ENCODE data around the gene SLC4A4. TPM values are rescaled to one million over a fixed set of nuclear protein-coding genes. Genes with fewer than 3 reads are reported as not detected.

SLC4A4 gene
- total RNA-seq, 2 donors from 2014 or later = 1.8 TPM

GRCh38 chr4:71383984-71384383, 45.2 kb downstream of the SLC4A4 start:
- DNase-seq (ENCODE audit: low spot score) = no peak
- Histone ChIP-seq H3K27ac (no peak overlapping the region), H3K27me3 (replicated peaks; ENCODE audit: insufficient read depth) (no peaks in the 10 kb centered on the region), H3K9me3 (no peaks in the 10 kb centered on the region), H3K36me3 (no peaks in the 10 kb centered on the region), H3K4me1 (ENCODE audit: control insufficient read depth in 1 of 2, low read depth in 2 of 2) (peaks cover 0 to under 1% of the 10 kb centered on the region in 2 donors), H3K4me3 (no peak overlapping the region)
- ATAC-seq (ENCODE audit: insufficient number of reproducible peaks, low FRiP score, low read depth) = no peak
- TF ChIP-seq, protein P1, sequence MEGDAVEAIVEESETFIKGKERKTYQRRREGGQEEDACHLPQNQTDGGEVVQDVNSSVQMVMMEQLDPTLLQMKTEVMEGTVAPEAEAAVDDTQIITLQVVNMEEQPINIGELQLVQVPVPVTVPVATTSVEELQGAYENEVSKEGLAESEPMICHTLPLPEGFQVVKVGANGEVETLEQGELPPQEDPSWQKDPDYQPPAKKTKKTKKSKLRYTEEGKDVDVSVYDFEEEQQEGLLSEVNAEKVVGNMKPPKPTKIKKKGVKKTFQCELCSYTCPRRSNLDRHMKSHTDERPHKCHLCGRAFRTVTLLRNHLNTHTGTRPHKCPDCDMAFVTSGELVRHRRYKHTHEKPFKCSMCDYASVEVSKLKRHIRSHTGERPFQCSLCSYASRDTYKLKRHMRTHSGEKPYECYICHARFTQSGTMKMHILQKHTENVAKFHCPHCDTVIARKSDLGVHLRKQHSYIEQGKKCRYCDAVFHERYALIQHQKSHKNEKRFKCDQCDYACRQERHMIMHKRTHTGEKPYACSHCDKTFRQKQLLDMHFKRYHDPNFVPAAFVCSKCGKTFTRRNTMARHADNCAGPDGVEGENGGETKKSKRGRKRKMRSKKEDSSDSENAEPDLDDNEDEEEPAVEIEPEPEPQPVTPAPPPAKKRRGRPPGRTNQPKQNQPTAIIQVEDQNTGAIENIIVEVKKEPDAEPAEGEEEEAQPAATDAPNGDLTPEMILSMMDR (IDR thresholded peaks at IDR 0.05) = no peak

- no peak for DNase-seq (ENCODE audit: low spot score)
- Histone ChIP-seq H3K27me3 (replicated peaks; ENCODE audit: insufficient read depth) (no peaks in the 10 kb centered on the region), H3K36me3 (no peaks in the 10 kb centered on the region), H3K27ac (no peak overlapping the region), H3K4me3 (no peak overlapping the region), H3K9me3 (no peaks in the 10 kb centered on the region), H3K4me1 (ENCODE audit: control insufficient read depth in 1 of 2, low read depth in 2 of 2) (peaks cover 8 to 16% of the 10 kb centered on the region in 2 donors)
- peak; percentile 43 for ATAC-seq (ENCODE audit: insufficient number of reproducible peaks, low FRiP score, low read depth)
- TF ChIP-seq, protein P1 (IDR thresholded peaks at IDR 0.05) = no peak
These were observed 50.5 kb downstream of the SLC4A4 start for GRCh38 chr4:71389149-71389827.

DNA sequence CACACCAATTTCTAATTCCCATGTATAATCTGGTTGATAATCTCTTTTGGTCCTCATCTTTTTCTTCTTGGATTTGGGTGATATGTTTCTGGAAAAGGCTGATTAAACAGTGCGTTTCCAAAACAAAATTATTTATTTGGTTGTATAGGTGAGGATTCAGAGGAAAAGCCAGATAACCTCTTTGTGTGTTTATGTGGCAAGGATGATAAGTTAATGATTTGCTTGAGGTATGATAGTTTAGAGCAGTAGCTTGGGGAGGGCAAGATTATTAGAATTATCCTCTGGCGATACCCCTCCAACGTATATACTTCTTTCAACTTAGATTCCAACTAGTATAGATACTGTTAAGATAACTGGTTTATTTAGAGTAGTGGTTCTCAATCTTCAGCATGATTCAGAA, 53.3 kb downstream of the SLC4A4 start:
- DNase-seq (ENCODE audit: low spot score) = no peak
- H3K4me3 ChIP-seq = no peak overlapping the region
- peaks cover 8 to 16% of the 10 kb centered on the region in 2 donors for H3K4me1 ChIP-seq (ENCODE audit: control insufficient read depth in 1 of 2, low read depth in 2 of 2)
- TF ChIP-seq, protein P1 (IDR thresholded peaks at IDR 0.05) = no peak
- no peaks in the 10 kb centered on the region for H3K27me3 ChIP-seq (replicated peaks; ENCODE audit: insufficient read depth)
- H3K9me3 ChIP-seq = no peaks in the 10 kb centered on the region
- no peak overlapping the region for H3K27ac ChIP-seq
- H3K36me3 ChIP-seq = no peaks in the 10 kb centered on the region
- no peak for ATAC-seq (ENCODE audit: insufficient number of reproducible peaks, low FRiP score, low read depth)

GRCh38 chr4:71396382-71396781, 57.6 kb downstream of the SLC4A4 start:
- Histone ChIP-seq H3K36me3 (no peaks in the 10 kb centered on the region), H3K9me3 (no peaks in the 10 kb centered on the region), H3K27ac (no peak overlapping the region), H3K27me3 (replicated peaks; ENCODE audit: insufficient read depth) (no peaks in the 10 kb centered on the region), H3K4me3 (no peak overlapping the region), H3K4me1 (ENCODE audit: control insufficient read depth in 1 of 2, low read depth in 2 of 2) (no peaks in the 10 kb centered on the region)
- DNase-seq (ENCODE audit: low spot score) = no peak
- no peak for ATAC-seq (ENCODE audit: insufficient number of reproducible peaks, low FRiP score, low read depth)
- TF ChIP-seq, protein P1 (IDR thresholded peaks at IDR 0.05) = no peak

- no peak for DNase-seq (ENCODE audit: low spot score)
- H3K4me3 ChIP-seq = no peak overlapping the region
- H3K4me1 ChIP-seq (ENCODE audit: control insufficient read depth in 1 of 2, low read depth in 2 of 2) = no peaks in the 10 kb centered on the region
- TF ChIP-seq, protein P1 (IDR thresholded peaks at IDR 0.05) = no peak
- H3K9me3 ChIP-seq = no peaks in the 10 kb centered on the region
- H3K27me3 ChIP-seq (replicated peaks; ENCODE audit: insufficient read depth) = no peaks in the 10 kb centered on the region
- ATAC-seq (ENCODE audit: insufficient number of reproducible peaks, low FRiP score, low read depth) = no peak
- no peaks in the 10 kb centered on the region for H3K36me3 ChIP-seq
- no peak overlapping the region for H3K27ac ChIP-seq
These were observed 62.0 kb downstream of the SLC4A4 start for GRCh38 chr4:71400810-71401209.
